ENCODE data around the gene CRHR1. TPM values are rescaled to one million over a fixed set of nuclear protein-coding genes. Genes with fewer than 3 reads are reported as not detected.

CRHR1 gene
- total RNA-seq, 4 donors from 2014 or later = 0.26 to 0.89 (median 0.76) TPM

DNA sequence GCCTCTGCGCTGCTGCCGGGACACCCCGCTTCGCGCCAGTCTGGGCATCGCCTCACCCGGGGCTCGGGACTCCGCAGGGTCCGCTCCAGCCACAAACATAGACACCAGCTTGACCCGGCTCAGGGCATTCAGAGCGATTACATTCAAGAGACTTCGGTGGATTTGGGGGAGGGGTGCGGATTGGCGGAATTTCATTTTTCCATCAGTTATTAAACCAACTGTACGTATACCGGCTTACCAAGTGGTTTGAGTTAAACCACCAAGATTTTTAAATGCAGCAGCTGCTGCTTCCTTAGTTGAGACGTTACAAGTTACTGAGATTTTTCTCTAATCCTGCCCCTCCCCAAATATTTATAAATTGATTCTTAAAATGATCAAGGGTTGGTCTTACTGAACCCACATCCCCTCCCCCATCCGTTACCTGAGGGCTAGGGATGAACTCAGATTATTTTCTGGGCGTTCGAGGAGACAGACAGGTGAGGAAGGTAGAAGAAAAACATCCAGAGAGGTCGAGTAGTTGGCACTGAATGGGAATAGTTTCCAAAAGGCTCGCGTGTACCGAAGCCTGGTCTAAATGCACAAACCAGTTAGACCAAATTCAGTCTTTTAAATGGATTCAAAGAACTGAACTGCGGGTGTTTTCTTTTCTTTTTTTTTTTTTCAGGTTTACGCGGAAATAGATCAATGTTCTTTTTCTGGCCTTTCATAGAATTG is 1.5 kb downstream of the CRHR1 start:
- 36% methylated on average over 26 of the region's 28 CpGs for WGBS
- Histone ChIP-seq H3K4me3 (peak overlapping the region; percentile 55), H3K27ac (no peak overlapping the region), H3K36me3 (no peaks in the 10 kb centered on the region), H3K9me3 (no peaks in the 10 kb centered on the region), H3K27me3 (peaks cover 76% of the 10 kb centered on the region), H3K4me1 (peaks cover 32% of the 10 kb centered on the region)
- TF ChIP-seq EP300 (IDR thresholded peaks at IDR 0.05) = no peak
- TF ChIP-seq, protein P1, sequence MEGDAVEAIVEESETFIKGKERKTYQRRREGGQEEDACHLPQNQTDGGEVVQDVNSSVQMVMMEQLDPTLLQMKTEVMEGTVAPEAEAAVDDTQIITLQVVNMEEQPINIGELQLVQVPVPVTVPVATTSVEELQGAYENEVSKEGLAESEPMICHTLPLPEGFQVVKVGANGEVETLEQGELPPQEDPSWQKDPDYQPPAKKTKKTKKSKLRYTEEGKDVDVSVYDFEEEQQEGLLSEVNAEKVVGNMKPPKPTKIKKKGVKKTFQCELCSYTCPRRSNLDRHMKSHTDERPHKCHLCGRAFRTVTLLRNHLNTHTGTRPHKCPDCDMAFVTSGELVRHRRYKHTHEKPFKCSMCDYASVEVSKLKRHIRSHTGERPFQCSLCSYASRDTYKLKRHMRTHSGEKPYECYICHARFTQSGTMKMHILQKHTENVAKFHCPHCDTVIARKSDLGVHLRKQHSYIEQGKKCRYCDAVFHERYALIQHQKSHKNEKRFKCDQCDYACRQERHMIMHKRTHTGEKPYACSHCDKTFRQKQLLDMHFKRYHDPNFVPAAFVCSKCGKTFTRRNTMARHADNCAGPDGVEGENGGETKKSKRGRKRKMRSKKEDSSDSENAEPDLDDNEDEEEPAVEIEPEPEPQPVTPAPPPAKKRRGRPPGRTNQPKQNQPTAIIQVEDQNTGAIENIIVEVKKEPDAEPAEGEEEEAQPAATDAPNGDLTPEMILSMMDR (IDR thresholded peaks at IDR 0.05) = no peak
- TF ChIP-seq POLR2A (IDR thresholded peaks at IDR 0.05) = no peak
- TF ChIP-seq POLR2AphosphoS5 (IDR thresholded peaks at IDR 0.05) = no peak
- DNase-seq (ENCODE audit: low spot score in 2 of 2) = no peak

DNA sequence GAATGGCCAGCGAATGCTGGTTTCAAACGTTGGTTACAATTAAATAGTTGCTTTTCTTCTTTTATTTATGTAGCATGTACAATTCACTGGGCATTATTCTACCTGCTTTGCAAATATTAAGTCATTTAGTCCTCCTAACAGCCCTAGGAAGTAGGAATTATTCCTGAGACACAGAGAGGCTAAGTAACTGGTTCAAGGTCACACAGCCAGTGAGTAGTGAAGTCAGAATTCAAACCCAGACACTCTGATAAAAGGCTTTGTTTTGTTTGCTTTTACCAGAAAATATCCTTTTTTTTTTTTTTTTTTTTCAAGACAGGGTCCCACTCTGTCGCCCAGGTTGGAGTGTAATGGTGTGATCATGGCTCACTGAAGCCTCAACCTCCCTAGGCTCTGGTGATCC is 2.2 kb downstream of the CRHR1 start:
- Histone ChIP-seq H3K4me3 (no peak overlapping the region), H3K4me1 (peaks cover 39% of the 10 kb centered on the region), H3K27ac (no peak overlapping the region), H3K27me3 (peaks cover 77% of the 10 kb centered on the region), H3K36me3 (no peaks in the 10 kb centered on the region), H3K9me3 (no peaks in the 10 kb centered on the region)
- TF ChIP-seq POLR2A (IDR thresholded peaks at IDR 0.05) = no peak
- no peak for TF ChIP-seq EP300 (IDR thresholded peaks at IDR 0.05)
- no peak for TF ChIP-seq POLR2AphosphoS5 (IDR thresholded peaks at IDR 0.05)
- TF ChIP-seq, protein P1 (IDR thresholded peaks at IDR 0.05) = no peak
- 90% methylated on average over 3 of the region's 3 CpGs for WGBS
- no peak for DNase-seq (ENCODE audit: low spot score in 2 of 2)

DNA sequence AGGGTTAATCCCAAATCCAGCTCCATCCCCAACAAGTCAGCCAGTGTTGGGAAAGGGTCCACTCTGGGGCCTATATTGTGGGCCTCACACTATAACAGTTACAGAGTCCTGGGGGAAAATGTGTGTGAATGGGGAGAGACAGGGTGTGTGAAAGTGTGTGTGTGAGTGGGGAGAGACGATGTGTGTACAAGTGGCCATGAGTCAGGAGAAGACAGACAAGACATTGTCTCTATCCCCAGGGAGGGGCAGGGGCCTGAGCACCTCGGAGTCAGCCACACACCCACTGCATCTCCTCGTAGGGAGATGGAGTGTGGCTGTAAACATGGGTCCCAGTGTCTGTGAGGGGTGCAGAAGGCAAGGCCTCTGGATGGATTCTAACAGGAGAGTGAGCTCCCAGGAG is 2.9 kb downstream of the CRHR1 start:
- H3K9me3 ChIP-seq = no peaks in the 10 kb centered on the region
- no peak overlapping the region for H3K4me3 ChIP-seq
- no peak for DNase-seq (ENCODE audit: low spot score in 2 of 2)
- peaks cover 77% of the 10 kb centered on the region for H3K27me3 ChIP-seq
- no peak overlapping the region for H3K27ac ChIP-seq
- H3K4me1 ChIP-seq = peaks cover 43% of the 10 kb centered on the region
- no peak for TF ChIP-seq EP300 (IDR thresholded peaks at IDR 0.05)
- TF ChIP-seq, protein P1 (IDR thresholded peaks at IDR 0.05) = no peak
- TF ChIP-seq POLR2A (IDR thresholded peaks at IDR 0.05) = no peak
- TF ChIP-seq POLR2AphosphoS5 (IDR thresholded peaks at IDR 0.05) = no peak
- 59% methylated on average over 3 of the region's 3 CpGs for WGBS
- no peaks in the 10 kb centered on the region for H3K36me3 ChIP-seq

DNA sequence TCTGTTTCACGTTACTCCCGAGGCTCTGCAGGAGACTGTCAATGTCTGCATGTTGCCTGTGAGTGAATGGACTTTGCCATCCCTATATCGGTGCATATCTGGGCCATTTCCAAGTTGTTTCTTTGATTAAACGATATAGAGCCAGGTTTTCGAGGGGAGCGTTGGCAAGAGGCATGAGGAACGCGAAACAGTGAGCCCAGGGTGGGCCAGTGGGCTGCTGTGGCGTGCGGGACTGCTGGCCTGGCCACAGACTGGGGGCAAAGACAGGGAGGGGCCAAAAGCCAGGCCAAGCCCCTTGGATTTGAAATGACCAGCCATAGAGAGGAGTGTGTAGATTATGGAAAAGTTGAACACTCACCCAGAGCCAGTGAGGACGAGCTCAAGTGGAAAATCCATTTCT is 3.5 kb downstream of the CRHR1 start:
- no peak overlapping the region for H3K27ac ChIP-seq
- 79% methylated on average over 11 of the region's 11 CpGs for WGBS
- peaks cover 80% of the 10 kb centered on the region for H3K27me3 ChIP-seq
- no peak for TF ChIP-seq POLR2AphosphoS5 (IDR thresholded peaks at IDR 0.05)
- TF ChIP-seq EP300 (IDR thresholded peaks at IDR 0.05) = no peak
- no peak for TF ChIP-seq POLR2A (IDR thresholded peaks at IDR 0.05)
- TF ChIP-seq, protein P1 (IDR thresholded peaks at IDR 0.05) = no peak
- no peaks in the 10 kb centered on the region for H3K36me3 ChIP-seq
- H3K4me3 ChIP-seq = no peak overlapping the region
- H3K4me1 ChIP-seq = peaks cover 43% of the 10 kb centered on the region
- no peak for DNase-seq (ENCODE audit: low spot score in 2 of 2)
- no peaks in the 10 kb centered on the region for H3K9me3 ChIP-seq

DNA sequence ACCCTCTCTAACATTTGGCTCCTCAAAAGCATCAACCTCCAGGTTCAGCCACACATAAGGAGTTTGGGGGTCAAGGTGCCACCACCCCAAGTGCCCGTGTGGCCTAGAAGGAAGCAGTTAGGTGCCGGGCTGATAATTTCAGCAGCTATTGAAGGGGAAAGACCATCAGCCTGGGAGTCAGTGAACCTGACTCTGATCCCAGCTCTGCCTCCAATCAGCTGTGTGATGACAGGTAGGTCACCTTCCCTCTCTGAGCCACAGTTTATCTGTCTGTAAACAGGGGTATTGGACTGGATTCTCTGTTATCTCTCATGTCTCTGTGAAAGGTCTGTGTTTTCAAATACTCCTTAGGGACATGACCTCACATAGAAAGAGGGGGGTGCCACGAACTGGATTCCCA is 3.9 kb downstream of the CRHR1 start:
- DNase-seq (ENCODE audit: low spot score in 2 of 2) = no peak
- 93% methylated on average over 3 of the region's 3 CpGs for WGBS
- H3K27me3 ChIP-seq = peaks cover 79% of the 10 kb centered on the region
- H3K27ac ChIP-seq = no peak overlapping the region
- H3K4me3 ChIP-seq = no peak overlapping the region
- no peaks in the 10 kb centered on the region for H3K36me3 ChIP-seq
- peaks cover 43% of the 10 kb centered on the region for H3K4me1 ChIP-seq
- TF ChIP-seq POLR2AphosphoS5 (IDR thresholded peaks at IDR 0.05) (no peak), EP300 (IDR thresholded peaks at IDR 0.05) (no peak), POLR2A (IDR thresholded peaks at IDR 0.05) (no peak)
- TF ChIP-seq, protein P1 (IDR thresholded peaks at IDR 0.05) = no peak
- H3K9me3 ChIP-seq = no peaks in the 10 kb centered on the region
